ENCODE measurements around the gene BAZ2B.

The BAZ2B gene

DNA sequence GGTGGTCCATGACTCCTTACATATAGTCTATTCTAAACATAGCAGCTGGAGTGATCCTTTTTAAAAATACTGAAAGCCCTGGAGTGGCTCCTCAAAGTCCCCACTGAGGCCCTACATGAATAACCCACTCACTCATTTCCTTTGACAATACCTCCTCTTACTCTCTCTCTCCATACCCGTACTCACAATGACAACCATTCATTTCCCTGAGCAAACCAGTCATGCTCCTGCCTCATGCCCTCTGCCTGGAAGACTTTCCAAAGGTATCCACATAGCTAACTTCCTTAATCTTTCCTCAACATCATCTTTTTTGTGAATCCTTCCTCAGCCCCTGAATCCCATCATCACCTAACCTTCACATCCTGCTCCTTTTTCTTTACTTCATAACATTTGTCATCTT lies 102.6 kb downstream of the BAZ2B start:
- TF ChIP-seq, protein P1, sequence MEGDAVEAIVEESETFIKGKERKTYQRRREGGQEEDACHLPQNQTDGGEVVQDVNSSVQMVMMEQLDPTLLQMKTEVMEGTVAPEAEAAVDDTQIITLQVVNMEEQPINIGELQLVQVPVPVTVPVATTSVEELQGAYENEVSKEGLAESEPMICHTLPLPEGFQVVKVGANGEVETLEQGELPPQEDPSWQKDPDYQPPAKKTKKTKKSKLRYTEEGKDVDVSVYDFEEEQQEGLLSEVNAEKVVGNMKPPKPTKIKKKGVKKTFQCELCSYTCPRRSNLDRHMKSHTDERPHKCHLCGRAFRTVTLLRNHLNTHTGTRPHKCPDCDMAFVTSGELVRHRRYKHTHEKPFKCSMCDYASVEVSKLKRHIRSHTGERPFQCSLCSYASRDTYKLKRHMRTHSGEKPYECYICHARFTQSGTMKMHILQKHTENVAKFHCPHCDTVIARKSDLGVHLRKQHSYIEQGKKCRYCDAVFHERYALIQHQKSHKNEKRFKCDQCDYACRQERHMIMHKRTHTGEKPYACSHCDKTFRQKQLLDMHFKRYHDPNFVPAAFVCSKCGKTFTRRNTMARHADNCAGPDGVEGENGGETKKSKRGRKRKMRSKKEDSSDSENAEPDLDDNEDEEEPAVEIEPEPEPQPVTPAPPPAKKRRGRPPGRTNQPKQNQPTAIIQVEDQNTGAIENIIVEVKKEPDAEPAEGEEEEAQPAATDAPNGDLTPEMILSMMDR (IDR thresholded peaks at IDR 0.05; ENCODE audit: extremely low read depth, insufficient read depth, missing control alignments) = no peak
- DNase-seq (ENCODE audit: low spot score) = no peak
- in situ Hi-C loops (cut with MboI; ENCODE audit: low pct_unique_long_range_greater_than_20kb, low sequenced_read_pairs, unreplicated experiment) = no loop called here

DNA sequence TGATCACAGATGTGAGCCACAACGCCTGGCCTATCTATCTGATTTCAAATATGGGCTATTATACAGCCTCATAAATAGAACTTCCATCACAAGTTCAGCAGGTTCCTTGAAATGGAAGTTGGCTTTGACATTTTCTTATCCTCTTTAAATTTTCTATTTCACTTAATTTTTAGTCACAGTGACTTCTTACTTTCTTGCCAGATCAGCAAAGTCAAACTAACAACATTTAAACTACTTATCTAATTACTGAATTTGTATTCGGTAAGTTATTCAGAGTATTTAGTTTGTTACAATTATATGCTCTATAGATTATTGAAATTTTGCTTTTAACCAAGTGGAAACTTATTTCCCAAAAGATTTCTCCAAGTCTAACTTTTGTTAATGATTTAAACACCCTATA lies 108.2 kb downstream of the BAZ2B start:
- in situ Hi-C loops (cut with MboI; ENCODE audit: low pct_unique_long_range_greater_than_20kb, low sequenced_read_pairs, unreplicated experiment) = no loop called here
- TF ChIP-seq, protein P1 (IDR thresholded peaks at IDR 0.05; ENCODE audit: extremely low read depth, insufficient read depth, missing control alignments) = no peak

DNA sequence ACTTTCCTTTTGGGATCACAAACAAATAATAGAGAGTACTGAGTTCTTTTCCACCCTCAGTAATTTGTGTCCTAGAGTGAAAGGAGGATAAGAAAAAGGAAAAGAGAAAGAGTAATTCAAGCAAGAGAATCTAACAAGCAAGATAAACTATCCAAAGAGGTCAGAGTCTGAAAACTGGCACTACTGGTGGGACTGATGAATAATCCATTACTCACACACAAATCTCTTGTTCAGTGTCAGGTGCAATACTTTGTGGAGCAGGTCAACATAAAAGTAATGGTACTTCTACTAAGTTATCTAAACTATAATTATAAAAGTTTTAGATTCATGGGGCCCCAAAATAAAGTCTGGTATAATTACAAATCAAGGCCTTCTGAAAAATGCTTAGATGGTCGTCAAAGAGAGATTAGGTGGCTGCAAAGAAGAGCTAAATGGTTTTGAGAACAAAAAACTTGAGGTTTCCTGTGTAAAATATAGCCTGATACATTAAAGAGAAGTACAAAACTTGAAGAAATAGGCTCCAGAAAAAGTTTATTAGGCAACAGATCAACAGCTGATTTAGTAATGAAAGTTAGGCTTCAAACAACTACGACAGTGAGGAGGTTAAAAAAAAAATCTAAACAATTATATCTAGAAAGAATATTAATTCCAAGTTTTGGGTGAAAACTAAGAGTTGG lies 109.4 kb downstream of the BAZ2B start:
- no peak for DNase-seq (ENCODE audit: low spot score)
- TF ChIP-seq, protein P1 (IDR thresholded peaks at IDR 0.05; ENCODE audit: extremely low read depth, insufficient read depth, missing control alignments) = no peak
- in situ Hi-C loops (cut with MboI; ENCODE audit: low pct_unique_long_range_greater_than_20kb, low sequenced_read_pairs, unreplicated experiment) = no loop called here

More for the DNA sequence above, 108.2 kb downstream of the BAZ2B start:
- no peak for DNase-seq (ENCODE audit: low spot score)

DNA sequence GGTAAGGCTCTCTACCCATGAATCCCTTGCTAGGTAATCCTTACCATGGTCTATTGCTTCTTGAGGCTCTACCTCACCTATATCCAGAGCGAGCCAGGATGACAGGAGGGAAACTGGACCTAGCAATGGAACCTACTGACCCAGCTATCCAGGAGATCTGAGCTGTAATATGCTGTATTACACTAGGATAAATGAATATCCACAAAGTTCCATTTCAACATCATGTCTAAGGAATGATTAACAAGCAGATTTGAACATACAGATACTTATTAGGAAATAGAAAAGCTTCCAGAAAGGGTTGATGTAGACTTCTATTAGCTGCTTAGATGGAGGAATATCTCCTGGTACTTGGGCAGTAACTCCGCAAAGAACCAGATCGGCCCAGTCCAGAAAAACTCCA lies 110.1 kb downstream of the BAZ2B start:
- DNase-seq (ENCODE audit: low spot score) = no peak
- TF ChIP-seq, protein P1 (IDR thresholded peaks at IDR 0.05; ENCODE audit: extremely low read depth, insufficient read depth, missing control alignments) = no peak
- in situ Hi-C loops (cut with MboI; ENCODE audit: low pct_unique_long_range_greater_than_20kb, low sequenced_read_pairs, unreplicated experiment) = no loop called here

DNA sequence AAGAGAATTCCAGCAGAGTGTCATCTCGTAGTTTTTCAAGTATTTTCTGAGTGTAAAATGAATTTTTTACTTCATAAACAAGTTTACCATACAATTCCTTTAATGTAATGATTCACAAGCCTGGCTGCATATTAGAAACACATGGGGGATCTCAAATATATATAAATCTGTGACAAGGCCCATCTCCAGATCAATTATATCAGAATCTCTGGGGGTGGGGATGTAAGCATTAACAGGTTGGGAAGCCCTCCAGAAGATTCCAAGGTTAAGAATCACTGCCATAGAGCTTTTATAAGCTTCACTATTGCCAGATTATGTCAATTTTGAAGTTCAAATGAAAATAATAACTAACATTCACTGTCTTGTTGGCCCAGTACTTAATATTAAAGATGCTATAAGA lies 111.2 kb downstream of the BAZ2B start:
- TF ChIP-seq, protein P1 (IDR thresholded peaks at IDR 0.05; ENCODE audit: extremely low read depth, insufficient read depth, missing control alignments) = no peak
- in situ Hi-C loops (cut with MboI; ENCODE audit: low pct_unique_long_range_greater_than_20kb, low sequenced_read_pairs, unreplicated experiment) = no loop called here
- no peak for DNase-seq (ENCODE audit: low spot score)

DNA sequence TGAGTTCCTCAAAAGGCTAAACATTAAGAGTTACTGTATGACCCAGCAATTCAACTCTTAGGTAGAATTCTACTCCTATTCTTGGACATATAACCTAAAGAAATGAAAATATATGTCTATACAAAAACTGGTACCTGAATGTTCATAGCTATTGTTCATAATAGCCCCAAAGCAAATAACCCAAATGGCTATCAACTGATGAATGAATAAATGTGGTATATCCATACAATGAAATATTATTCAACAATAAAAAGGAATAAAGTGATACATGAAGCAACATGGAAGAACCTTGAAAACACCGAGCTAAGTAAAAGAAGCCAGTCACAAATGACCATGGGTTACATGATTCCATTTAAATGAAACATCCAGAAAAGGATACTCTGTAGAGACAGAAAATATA lies 114.6 kb downstream of the BAZ2B start:
- in situ Hi-C loops (cut with MboI; ENCODE audit: low pct_unique_long_range_greater_than_20kb, low sequenced_read_pairs, unreplicated experiment) = no loop called here
- DNase-seq (ENCODE audit: low spot score) = no peak
- TF ChIP-seq, protein P1 (IDR thresholded peaks at IDR 0.05; ENCODE audit: extremely low read depth, insufficient read depth, missing control alignments) = no peak
